ENCODE data around the gene SLC19A2.

DNA sequence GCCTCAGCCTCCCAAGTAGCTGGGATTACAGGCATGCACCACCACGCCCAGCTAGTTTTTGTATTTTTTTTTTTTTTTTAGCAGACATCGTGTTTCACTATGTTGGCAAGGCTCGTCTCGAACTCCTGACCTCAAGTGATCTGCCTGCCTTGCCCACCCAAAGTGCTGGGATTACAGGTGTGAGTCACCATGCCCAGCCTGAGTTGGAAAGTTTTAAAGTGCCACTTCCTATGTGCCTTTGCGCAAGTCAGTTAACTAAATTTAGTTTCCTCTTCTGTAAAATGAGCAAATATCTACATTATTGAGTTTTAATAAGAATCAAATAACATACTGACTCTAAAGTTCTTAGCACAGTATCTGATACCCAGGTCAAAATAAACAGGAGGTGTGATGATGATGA, 12.4 kb downstream of the SLC19A2 start:
- TF ChIP-seq, protein P1, sequence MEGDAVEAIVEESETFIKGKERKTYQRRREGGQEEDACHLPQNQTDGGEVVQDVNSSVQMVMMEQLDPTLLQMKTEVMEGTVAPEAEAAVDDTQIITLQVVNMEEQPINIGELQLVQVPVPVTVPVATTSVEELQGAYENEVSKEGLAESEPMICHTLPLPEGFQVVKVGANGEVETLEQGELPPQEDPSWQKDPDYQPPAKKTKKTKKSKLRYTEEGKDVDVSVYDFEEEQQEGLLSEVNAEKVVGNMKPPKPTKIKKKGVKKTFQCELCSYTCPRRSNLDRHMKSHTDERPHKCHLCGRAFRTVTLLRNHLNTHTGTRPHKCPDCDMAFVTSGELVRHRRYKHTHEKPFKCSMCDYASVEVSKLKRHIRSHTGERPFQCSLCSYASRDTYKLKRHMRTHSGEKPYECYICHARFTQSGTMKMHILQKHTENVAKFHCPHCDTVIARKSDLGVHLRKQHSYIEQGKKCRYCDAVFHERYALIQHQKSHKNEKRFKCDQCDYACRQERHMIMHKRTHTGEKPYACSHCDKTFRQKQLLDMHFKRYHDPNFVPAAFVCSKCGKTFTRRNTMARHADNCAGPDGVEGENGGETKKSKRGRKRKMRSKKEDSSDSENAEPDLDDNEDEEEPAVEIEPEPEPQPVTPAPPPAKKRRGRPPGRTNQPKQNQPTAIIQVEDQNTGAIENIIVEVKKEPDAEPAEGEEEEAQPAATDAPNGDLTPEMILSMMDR (conservative IDR thresholded peaks at IDR 0.05 in 1 of 2, IDR thresholded peaks at IDR 0.05 in 1 of 2; ENCODE audit: low read depth in 1 of 2, low read length in 2 of 2) = no peak
- TF ChIP-seq EZH2 (IDR thresholded peaks at IDR 0.05; ENCODE audit: low read length, missing control alignments) = no peak
